Measurements from ENCODE around the gene USE1.

USE1 gene

DNA sequence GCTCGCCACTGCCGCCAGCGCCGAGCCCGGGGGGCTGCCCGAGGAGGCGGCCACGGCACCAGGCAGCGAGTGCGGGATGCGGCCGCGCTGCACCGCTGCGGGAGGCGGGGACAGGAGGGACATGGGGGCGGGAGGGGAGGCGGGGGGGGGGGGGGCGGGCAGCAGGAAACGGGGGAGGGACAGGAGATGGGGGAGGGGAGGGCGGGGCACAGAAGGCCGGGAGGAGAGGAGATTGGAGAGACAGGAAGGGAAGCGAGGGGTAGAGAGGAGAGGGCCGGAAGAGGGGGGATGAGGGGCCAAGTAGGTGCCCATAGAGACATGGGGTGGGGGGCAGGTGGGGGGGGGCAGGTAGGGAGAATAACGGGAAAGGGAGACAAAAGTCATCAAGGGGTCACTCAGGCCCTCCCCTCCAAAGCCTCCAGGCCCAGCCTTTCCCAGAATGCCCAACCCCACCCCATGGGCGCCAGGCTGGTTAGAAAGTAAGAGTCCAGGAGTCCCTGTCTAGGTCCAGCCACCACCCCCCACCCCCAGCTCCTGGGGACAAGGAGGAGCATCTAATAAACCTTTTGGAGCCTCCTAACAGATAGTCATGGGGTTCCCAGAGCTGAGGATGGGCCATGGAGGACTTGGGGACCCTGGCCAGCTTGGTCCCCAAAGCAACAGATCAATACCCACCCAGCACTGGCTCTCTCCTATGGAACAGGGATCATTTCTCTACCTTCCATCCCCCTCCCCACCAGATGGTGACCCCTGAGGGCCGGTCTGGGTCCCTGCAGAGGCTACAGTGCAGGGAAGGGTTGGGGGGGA, 21.0 kb downstream of the USE1 start:
- DNase-seq (ENCODE audit: low read depth), result peak; percentile 44
- TF ChIP-seq CTCF (conservative IDR thresholded peaks at IDR 0.05; ENCODE audit: control insufficient read depth, insufficient read depth, low read depth, low read length), result no peak
- peak overlapping the region; percentile 56 for H3K4me3 ChIP-seq (ENCODE audit: control insufficient read depth, low read depth, low read length)

- no peak for TF ChIP-seq CTCF (conservative IDR thresholded peaks at IDR 0.05; ENCODE audit: control insufficient read depth, insufficient read depth, low read depth, low read length)
- no peak for DNase-seq (ENCODE audit: low read depth)
- no peak overlapping the region for H3K4me3 ChIP-seq (ENCODE audit: control insufficient read depth, low read depth, low read length)
These were observed 21.8 kb downstream of the USE1 start for GRCh38 chr19:17236811-17237543.

- TF ChIP-seq CTCF (conservative IDR thresholded peaks at IDR 0.05; ENCODE audit: control insufficient read depth, insufficient read depth, low read depth, low read length), result no peak
- no peak for DNase-seq (ENCODE audit: low read depth)
These were observed 22.9 kb downstream of the USE1 start for GRCh38 chr19:17237747-17238706.

DNA sequence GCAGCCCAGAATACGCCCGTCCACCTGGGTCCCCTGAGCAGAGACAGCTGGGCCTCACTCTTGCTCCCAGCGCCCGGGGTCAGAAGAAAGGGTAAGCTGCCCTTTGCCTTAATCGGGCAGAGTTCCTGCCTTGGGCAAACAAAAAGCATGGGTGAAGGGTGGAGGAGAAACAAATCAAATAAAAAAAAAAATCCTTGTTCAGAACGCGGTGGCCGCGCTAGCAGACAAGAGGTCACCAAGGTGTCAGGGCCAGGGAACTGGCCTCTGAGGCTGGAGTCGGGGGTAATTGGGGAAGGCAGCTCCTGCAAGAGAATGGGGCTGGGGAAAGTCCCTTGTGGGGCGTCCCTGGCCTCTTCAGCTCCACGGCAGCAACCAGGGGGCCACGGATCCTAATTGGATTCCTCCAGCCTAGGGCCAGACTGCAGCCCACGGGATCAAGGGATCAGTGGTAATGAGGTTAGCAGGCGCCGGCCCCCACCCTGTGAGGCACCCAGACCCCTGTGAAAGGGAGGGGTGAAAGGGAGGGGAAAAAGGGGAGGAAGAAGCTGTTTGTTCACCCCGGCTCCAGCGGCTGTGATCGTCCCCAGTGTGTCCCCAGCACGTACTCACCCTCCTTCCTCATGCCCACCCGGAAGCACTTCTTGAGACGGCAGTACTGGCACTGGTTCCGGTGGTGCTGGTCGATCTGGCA, 25.1 kb downstream of the USE1 start:
- H3K4me3 ChIP-seq (ENCODE audit: control insufficient read depth, low read depth, low read length), result no peak overlapping the region
- DNase-seq (ENCODE audit: low read depth), result no peak
- TF ChIP-seq CTCF (conservative IDR thresholded peaks at IDR 0.05; ENCODE audit: control insufficient read depth, insufficient read depth, low read depth, low read length), result no peak

More at GRCh38 chr19:17237747-17238706, 22.9 kb downstream of the USE1 start:
- no peak overlapping the region for H3K4me3 ChIP-seq (ENCODE audit: control insufficient read depth, low read depth, low read length)

DNA sequence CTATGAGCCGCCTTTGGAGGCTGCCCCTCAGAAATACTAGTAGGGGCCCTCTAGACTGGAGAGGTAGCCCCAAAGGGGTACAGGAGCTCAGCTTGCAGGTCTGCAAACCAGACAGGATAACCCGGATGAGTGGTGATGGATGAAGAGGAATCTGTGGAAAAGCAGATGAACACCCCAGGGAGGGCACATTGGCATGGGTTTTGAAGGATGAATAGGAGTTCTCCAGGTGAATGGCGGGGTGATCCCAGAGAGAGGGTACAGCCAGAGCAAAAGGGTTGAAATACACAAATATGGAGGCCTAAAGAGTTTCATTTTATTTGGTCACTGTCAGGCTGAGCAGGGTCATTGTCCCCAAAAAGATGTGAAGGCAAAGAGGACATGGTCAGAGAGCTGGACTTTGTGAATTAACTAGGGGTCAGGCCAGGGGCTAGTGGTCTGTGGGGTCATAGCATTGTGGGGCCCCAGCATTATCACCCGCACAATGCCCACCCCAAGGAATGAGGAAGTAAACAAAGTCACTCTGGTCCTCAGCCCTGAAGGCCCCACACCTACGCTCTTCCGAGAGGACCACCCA, 25.8 kb downstream of the USE1 start:
- no peak overlapping the region for H3K4me3 ChIP-seq (ENCODE audit: control insufficient read depth, low read depth, low read length)
- no peak for DNase-seq (ENCODE audit: low read depth)
- no peak for TF ChIP-seq CTCF (conservative IDR thresholded peaks at IDR 0.05; ENCODE audit: control insufficient read depth, insufficient read depth, low read depth, low read length)
